Activated naive CD4-positive, alpha-beta T cell treated with anti-CD3 and anti-CD28 coated beads for 36 hours (primary cell): ENCODE measurements around the gene ID3. TPM values are rescaled to one million over a fixed set of nuclear protein-coding genes. Genes with fewer than 3 reads are reported as not detected.
"Not testable (repeated sequence)": the region's sequence is repeated elsewhere in the genome, so short reads cannot be mapped to it uniquely, and the experiment has no call there.

Source experiments
- CTCF ChIA-PET: fragments of 350-600 bp; sonication (Branson Sonifier 250); formaldehyde crosslinking; loops from one replicate; lab custom pipeline; 2021; ENCODE audit warnings: antibody characterized with exemption; lab: Charles Lee
- DNase-seq: peaks from one replicate; pipeline ENCODE4 v3.0.0-alpha.2; 2020
- H3K27ac Mint-ChIP-seq: one replicate; pipeline ENCODE4 v1.8.0; 2021; ENCODE audit warnings: mild to moderate bottlenecking, mixed read lengths
- H3K27me3 Mint-ChIP-seq: one replicate; pipeline ENCODE4 v1.8.0; 2021; ENCODE audit warnings: low read depth, mixed read lengths
- H3K36me3 Mint-ChIP-seq: one replicate; pipeline ENCODE4 v1.8.0; 2021; ENCODE audit warnings: low read depth, mixed read lengths
- H3K4me1 Mint-ChIP-seq: one replicate; pipeline ENCODE4 v1.8.0; 2021; ENCODE audit warnings: low read depth, mixed read lengths
- H3K4me3 Mint-ChIP-seq: one replicate; pipeline ENCODE4 v1.8.0; 2021; ENCODE audit warnings: mild to moderate bottlenecking, moderate library complexity, mixed read lengths
- H3K9me3 Mint-ChIP-seq: one replicate; pipeline ENCODE4 v1.8.0; 2021; ENCODE audit warnings: mixed read lengths
- intact Hi-C: fragments of 100-400 bp; cut with micrococcal nuclease; formaldehyde crosslinking; loops from one replicate; pipeline ENCODE4 v1.15.1; 2023
- total RNA-seq, 2 experiments: library from RNA; stranded (reverse); gene quantifications; one replicate each; pipeline ENCODE4 v1.2.3, GENCODE V29; 2021

The ID3 gene
- total RNA-seq, 2 experiments from 2014 or later = 69.5 to 74.6 TPM

DNA sequence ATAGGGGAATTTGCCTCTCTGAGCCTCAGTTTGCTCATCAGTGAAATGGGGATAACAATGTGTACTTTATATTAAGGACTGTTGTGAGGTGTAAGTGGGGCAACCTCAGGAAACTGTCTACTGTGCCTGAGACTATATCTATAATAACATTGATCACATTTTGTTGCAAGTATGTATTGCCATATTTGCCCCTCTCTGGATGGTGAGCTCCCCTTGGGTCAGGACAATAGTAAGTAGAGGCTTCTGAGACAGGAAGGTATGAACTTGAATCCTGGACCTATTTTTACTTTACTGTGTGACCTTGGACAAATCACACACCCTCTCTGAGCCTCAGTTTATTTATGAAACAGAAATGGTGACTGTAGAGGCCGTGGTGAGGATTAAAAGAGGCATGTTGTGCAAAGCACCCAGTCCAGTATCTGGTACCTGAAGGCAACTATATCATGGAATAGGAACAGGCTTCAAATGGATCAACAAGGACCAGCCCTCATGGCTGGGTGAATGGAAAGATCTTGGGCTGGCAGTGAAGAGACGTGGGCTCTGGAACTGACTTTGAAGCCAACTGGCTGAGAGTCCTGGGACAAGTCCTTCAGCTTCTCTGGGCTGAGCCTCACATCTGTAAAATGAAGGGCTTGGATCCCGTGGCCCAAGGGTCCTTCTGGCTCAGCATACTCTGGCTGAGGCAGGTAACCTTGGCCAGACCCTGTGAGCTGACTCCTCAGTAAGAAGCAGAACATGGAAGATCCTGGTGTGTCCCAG, 35.0 kb upstream of the ID3 start:
- H3K27me3 Mint-ChIP-seq = no peaks in the 10 kb centered on the region
- CTCF ChIA-PET = interaction anchor here (0.6 to 1.3 kb wide), 5 partner anchors 17 to 177 kb away, joined by 3 to 6 read pairs (median 5); no protein-coding TSS in a partner anchor
- H3K4me3 Mint-ChIP-seq = no peak overlapping the region
- H3K27ac Mint-ChIP-seq = peak overlapping the region; percentile 71
- no peaks in the 10 kb centered on the region for H3K36me3 Mint-ChIP-seq
- H3K9me3 Mint-ChIP-seq = no peaks in the 10 kb centered on the region
- DNase-seq = no peak
- intact Hi-C loops = no loop called here
- H3K4me1 Mint-ChIP-seq = peaks cover 83% of the 10 kb centered on the region

DNA sequence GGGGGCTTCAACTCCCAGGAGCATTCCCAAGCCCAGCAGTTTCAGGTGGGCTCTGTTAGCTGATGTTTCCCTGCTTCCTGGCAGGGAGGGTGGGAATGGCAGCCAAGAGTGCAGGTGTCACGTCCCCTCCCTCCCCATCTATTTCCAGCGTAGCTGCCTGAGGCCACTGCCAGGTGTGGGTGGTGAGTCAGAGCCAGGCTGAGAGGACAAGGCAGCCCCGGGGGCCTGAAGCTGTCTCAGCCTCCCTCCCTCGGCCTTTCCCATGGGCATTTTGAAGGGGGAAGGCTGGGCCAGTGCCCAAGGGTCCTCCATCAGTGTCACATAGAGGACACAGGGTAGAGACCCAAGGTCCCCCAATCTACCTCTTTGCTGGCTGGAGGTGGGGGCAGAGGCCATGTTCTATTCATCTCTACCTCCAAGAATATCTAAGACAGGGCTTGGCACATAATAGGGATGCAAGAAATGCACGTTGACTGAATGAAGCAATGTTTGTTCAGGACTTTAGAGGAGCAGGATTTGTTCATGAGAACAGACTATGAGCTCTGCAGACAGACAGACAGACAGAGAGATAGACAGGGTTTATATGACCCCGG, 34.4 kb upstream of the ID3 start:
- DNase-seq = peak; percentile 58
- Mint-ChIP-seq H3K4me1 (peaks cover 78% of the 10 kb centered on the region), H3K36me3 (no peaks in the 10 kb centered on the region), H3K9me3 (no peaks in the 10 kb centered on the region), H3K4me3 (no peak overlapping the region), H3K27me3 (no peaks in the 10 kb centered on the region), H3K27ac (peak overlapping the region; percentile 53)
- intact Hi-C loops = loop anchor here (2.0 kb wide), 1 partner anchor 41 kb away; no protein-coding TSS in a partner anchor
- CTCF ChIA-PET = interaction anchor here (0.6 to 1.3 kb wide), 4 partner anchors 17 to 178 kb away, joined by 3 to 6 read pairs (median 4); no protein-coding TSS in a partner anchor

- H3K36me3 Mint-ChIP-seq = no peaks in the 10 kb centered on the region
- peaks cover 80% of the 10 kb centered on the region for H3K4me1 Mint-ChIP-seq
- intact Hi-C loops = loop anchor here (2.0 kb wide), 1 partner anchor 42 kb away; no protein-coding TSS in a partner anchor
- peak overlapping the region; percentile 77 for H3K27ac Mint-ChIP-seq
- H3K4me3 Mint-ChIP-seq = no peak overlapping the region
- no peaks in the 10 kb centered on the region for H3K9me3 Mint-ChIP-seq
- no peaks in the 10 kb centered on the region for H3K27me3 Mint-ChIP-seq
- CTCF ChIA-PET = interaction anchor here (0.7 to 2.4 kb wide), 9 partner anchors 14 to 185 kb away, joined by 3 to 9 read pairs (median 3); partner anchors contain the start of gene PITHD1
- DNase-seq = no peak
Measured at GRCh38 chr1:23593042-23593521, 33.8 kb upstream of the ID3 start.

DNA sequence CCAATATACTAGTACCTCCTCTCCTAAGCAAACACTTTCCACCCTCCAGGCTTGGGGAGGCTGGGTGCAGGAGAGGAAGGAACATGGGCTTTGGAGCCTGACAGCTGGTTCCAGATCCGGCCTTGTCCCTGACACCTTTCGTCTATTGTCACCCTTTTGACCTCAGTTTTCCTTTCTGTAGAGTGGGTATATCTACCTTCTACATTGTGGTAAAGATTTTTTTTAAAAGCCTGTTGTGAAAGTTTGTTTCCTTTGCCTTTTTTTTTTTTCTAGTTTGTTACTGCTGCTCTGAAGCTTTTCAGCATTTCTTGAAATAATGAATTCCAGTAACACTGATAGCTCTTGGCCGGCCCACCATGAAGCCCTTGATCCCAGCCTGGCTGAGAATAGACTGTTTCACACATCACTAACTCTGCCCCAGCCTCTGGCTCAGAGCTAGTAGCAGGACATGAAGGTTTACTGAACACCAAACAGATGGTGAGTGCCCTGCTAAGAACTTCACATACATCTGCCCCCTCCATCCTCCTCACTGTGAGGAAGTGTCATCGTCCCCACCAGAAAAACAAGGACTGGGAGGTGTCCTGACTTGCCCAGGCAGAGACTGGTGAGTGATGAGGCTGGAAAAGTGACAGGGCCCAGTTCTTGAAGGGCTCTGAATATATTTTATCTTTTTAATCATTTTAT, 33.0 kb upstream of the ID3 start:
- intact Hi-C loops = loop anchor here (2.0 kb wide), 1 partner anchor 42 kb away; no protein-coding TSS in a partner anchor
- DNase-seq = no peak
- Mint-ChIP-seq H3K27me3 (no peaks in the 10 kb centered on the region), H3K9me3 (no peaks in the 10 kb centered on the region), H3K27ac (peak overlapping the region; percentile 85), H3K4me1 (peaks cover 76% of the 10 kb centered on the region), H3K36me3 (no peaks in the 10 kb centered on the region), H3K4me3 (peak overlapping the region; percentile 34)
- CTCF ChIA-PET = interaction anchor here (0.5 to 2.4 kb wide), 14 partner anchors 9 to 186 kb away, joined by 3 to 9 read pairs (median 4); partner anchors contain the start of gene PITHD1

GRCh38 chr1:23591460-23592208, 32.3 kb upstream of the ID3 start:
- peak overlapping the region; percentile 34 for H3K4me3 Mint-ChIP-seq
- intact Hi-C loops = loop anchor here (1.0 to 2.0 kb wide), 5 partner anchors 14 to 43 kb away; partner anchors contain the start of gene ID3
- H3K9me3 Mint-ChIP-seq = no peaks in the 10 kb centered on the region
- CTCF ChIA-PET = interaction anchor here (0.5 to 2.4 kb wide), 9 partner anchors 10 to 45 kb away, joined by 3 to 9 read pairs (median 5); no protein-coding TSS in a partner anchor
- H3K36me3 Mint-ChIP-seq = no peaks in the 10 kb centered on the region
- peak overlapping the region; percentile 85 for H3K27ac Mint-ChIP-seq
- H3K27me3 Mint-ChIP-seq = no peaks in the 10 kb centered on the region
- DNase-seq = peak; percentile 88
- peaks cover 68% of the 10 kb centered on the region for H3K4me1 Mint-ChIP-seq

DNA sequence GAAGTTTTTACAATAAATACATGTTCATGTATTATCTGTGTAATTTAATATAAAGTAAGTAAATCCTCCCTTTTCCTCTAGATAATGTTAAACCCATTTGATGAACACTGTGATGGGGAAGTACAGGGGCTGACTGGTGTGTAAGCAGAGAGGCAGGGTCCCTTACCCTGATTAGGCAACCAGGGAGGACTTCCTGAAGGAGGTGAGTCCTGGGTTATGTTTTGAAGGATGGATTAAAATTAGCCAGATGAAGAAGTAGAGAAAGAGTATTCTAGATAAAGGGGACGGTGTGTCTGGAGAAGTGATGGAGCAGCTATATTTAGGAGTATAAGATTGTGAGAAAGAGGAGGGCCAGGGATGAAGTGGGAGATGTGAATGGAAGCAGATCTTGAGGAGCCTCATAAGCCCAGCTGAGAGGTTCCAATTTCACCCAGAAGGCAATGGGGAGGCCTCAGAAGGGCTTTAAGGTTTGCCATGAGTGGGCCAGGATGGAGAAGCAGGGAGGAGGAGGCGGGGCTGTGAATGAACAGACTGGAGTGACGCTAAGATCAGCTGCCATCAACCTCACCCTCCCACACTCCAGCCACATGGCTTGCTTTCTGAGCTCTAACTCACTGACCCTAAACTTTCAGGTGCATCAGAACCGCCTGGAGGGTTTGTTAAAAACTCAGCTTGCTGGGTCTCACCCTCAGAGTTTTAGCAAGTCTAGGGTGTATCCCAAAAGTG, 30.9 kb upstream of the ID3 start:
- no peak overlapping the region for H3K4me3 Mint-ChIP-seq
- peaks cover 66% of the 10 kb centered on the region for H3K4me1 Mint-ChIP-seq
- DNase-seq = peak; percentile 75
- CTCF ChIA-PET = interaction anchor here (0.6 to 2.2 kb wide), 5 partner anchors 11 to 44 kb away, joined by 3 to 7 read pairs (median 6); no protein-coding TSS in a partner anchor
- H3K9me3 Mint-ChIP-seq = no peaks in the 10 kb centered on the region
- no peaks in the 10 kb centered on the region for H3K27me3 Mint-ChIP-seq
- intact Hi-C loops = loop anchor here (2.0 kb wide), 1 partner anchor 37 kb away; no protein-coding TSS in a partner anchor
- no peaks in the 10 kb centered on the region for H3K36me3 Mint-ChIP-seq
- peak overlapping the region; percentile 38 for H3K27ac Mint-ChIP-seq

GRCh38 chr1:23589585-23589986, 30.3 kb upstream of the ID3 start:
- peaks cover 60% of the 10 kb centered on the region for H3K4me1 Mint-ChIP-seq
- CTCF ChIA-PET = interaction anchor here (0.6 to 2.1 kb wide), 3 partner anchors 10 to 40 kb away, joined by 3 to 7 read pairs (median 3); no protein-coding TSS in a partner anchor
- intact Hi-C loops = no loop called here
- no peaks in the 10 kb centered on the region for H3K9me3 Mint-ChIP-seq
- no peak for DNase-seq
- H3K27me3 Mint-ChIP-seq = no peaks in the 10 kb centered on the region
- H3K27ac Mint-ChIP-seq = no peak overlapping the region
- no peaks in the 10 kb centered on the region for H3K36me3 Mint-ChIP-seq
- no peak overlapping the region for H3K4me3 Mint-ChIP-seq

GRCh38 chr1:23588749-23589548, 29.6 kb upstream of the ID3 start:
- Mint-ChIP-seq H3K4me3 (no peak overlapping the region), H3K27me3 (no peaks in the 10 kb centered on the region), H3K4me1 (peaks cover 54% of the 10 kb centered on the region), H3K36me3 (no peaks in the 10 kb centered on the region), H3K27ac (no peak overlapping the region), H3K9me3 (no peaks in the 10 kb centered on the region)
- intact Hi-C loops = no loop called here
- CTCF ChIA-PET = interaction anchor here (0.7 to 2.1 kb wide), 3 partner anchors 10 to 39 kb away, joined by 3 to 7 read pairs (median 3); no protein-coding TSS in a partner anchor
- no peak for DNase-seq

- Mint-ChIP-seq H3K27me3 (no peaks in the 10 kb centered on the region), H3K4me3 (no peak overlapping the region), H3K9me3 (no peaks in the 10 kb centered on the region), H3K27ac (no peak overlapping the region), H3K4me1 (peaks cover 23% of the 10 kb centered on the region), H3K36me3 (no peaks in the 10 kb centered on the region)
- CTCF ChIA-PET = interaction anchor here (0.9 to 1.8 kb wide), 3 partner anchors 52 to 72 kb away, joined by 3 to 5 read pairs (median 4); no protein-coding TSS in a partner anchor
- intact Hi-C loops = no loop called here
- no peak for DNase-seq
Measured at GRCh38 chr1:23585321-23586022, 26.2 kb upstream of the ID3 start.

DNA sequence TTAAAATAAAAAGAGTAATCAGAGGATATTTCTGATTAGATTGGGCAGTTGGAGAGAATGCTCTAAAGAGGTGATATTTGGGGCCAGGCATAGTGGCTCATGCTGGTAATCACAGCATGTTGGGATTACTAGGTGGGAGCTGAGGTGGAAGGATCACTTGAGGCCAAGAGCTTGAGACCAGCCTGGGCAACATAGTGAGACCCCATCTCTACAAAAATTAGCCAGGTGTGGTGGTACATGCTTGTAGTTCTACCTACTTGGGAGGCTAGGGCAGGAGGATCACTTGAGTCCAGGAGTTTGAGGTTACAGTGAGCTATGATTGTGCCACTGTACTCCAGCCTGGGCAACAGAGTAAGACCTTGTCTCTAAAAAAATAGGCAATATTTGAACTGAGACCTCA, 24.4 kb upstream of the ID3 start:
- CTCF ChIA-PET = interaction anchor here (0.6 to 1.8 kb wide), 4 partner anchors 33 to 174 kb away, joined by 3 to 6 read pairs (median 4); no protein-coding TSS in a partner anchor
- H3K27me3 Mint-ChIP-seq, H3K4me3 Mint-ChIP-seq, H3K36me3 Mint-ChIP-seq, DNase-seq, H3K27ac Mint-ChIP-seq, H3K9me3 Mint-ChIP-seq, intact Hi-C loops: not testable (repeated sequence)
- H3K4me1 Mint-ChIP-seq = peaks cover 20% of the 10 kb centered on the region
